CD14-positive monocyte (primary cell): ENCODE data around the gene USO1. TPM values are rescaled to one million over a fixed set of nuclear protein-coding genes. Genes with fewer than 3 reads are reported as not detected.

Experiments
- DNase-seq, 3 donors: peaks; one replicate each; pipeline ENCODE4 v3.0.0-alpha.2; 2011 to 2022
- H2AFZ ChIP-seq: 2 replicates; pipeline ENCODE4 v1.6.0; 2012; ENCODE audit warnings: mild to moderate bottlenecking, low read depth, low read length, inconsistent platforms; ENCODE audit not compliant: insufficient read depth, poor library complexity, severe bottlenecking
- H3K27ac ChIP-seq, 2 donors: 1 replicate in 1 of 2; 2 replicates in 1 of 2; pipeline ENCODE4 v1.5.1; 2012 to 2013; ENCODE audit warnings: low read length in 2 of 2, control low read depth in 1 of 2, inconsistent platforms in 1 of 2, low read depth in 1 of 2, mild to moderate bottlenecking in 1 of 2
- H3K27me3 ChIP-seq, 2 donors: one replicate each; pipeline versions ENCODE4 v1.6.0 to v1.6.1; 2011 to 2013; ENCODE audit warnings: low read length in 2 of 2; ENCODE audit not compliant: control insufficient read depth in 2 of 2, insufficient read depth in 2 of 2
- H3K36me3 ChIP-seq, 2 donors: replicated peaks in 1 of 2; 1 replicate in 1 of 2; 2 replicates in 1 of 2; pipeline versions ENCODE4 v1.5.1 to v1.6.1; 2012 to 2013; ENCODE audit warnings: low read length in 2 of 2, control low read depth in 1 of 2, inconsistent platforms in 1 of 2, mild to moderate bottlenecking in 1 of 2; ENCODE audit not compliant: insufficient read depth in 2 of 2, control insufficient read depth in 1 of 2
- H3K4me1 ChIP-seq, 2 donors: 1 replicate in 1 of 2; 2 replicates in 1 of 2; pipeline versions ENCODE4 v1.5.1 to v1.6.1; 2012 to 2013; ENCODE audit warnings: low read length in 2 of 2, control low read depth in 1 of 2, inconsistent platforms in 1 of 2, mild to moderate bottlenecking in 1 of 2, moderate library complexity in 1 of 2; ENCODE audit not compliant: insufficient read depth in 2 of 2, control insufficient read depth in 1 of 2
- H3K4me2 ChIP-seq: replicated peaks from 2 replicates; pipeline ENCODE3; 2012; ENCODE audit warnings: low read length, moderate library complexity, mild to moderate bottlenecking; ENCODE audit not compliant: poor library complexity, severe bottlenecking; ENCODE audit errors: extremely low read depth
- H3K4me3 ChIP-seq, 3 experiments: fragments of 200-600 bp in 1 of 3; sonication (generic) in 1 of 3; replicated peaks in 1 of 3; 1 replicate in 2 of 3; 2 replicates in 1 of 3; pipeline ENCODE4 v1.5.1; 2011 to 2013; ENCODE audit warnings: low read length in 3 of 3, mild to moderate bottlenecking in 3 of 3, control low read depth in 2 of 3, low read depth in 2 of 3, inconsistent platforms in 1 of 3, moderate library complexity in 1 of 3
- H3K79me2 ChIP-seq: 2 replicates; pipeline ENCODE4 v1.6.0; 2012; ENCODE audit warnings: mild to moderate bottlenecking, control low read depth, inconsistent platforms, low read length, moderate library complexity; ENCODE audit not compliant: insufficient read depth
- H3K9ac ChIP-seq: 2 replicates; pipeline ENCODE4 v1.6.0; 2017; ENCODE audit warnings: low read length, mild to moderate bottlenecking; ENCODE audit not compliant: insufficient read depth, poor library complexity, severe bottlenecking
- H3K9me3 ChIP-seq, 2 donors: replicated peaks in 1 of 2; 1 replicate in 1 of 2; 2 replicates in 1 of 2; pipeline versions ENCODE4 v1.5.1 to v1.6.1; 2012 to 2013; ENCODE audit warnings: low read length in 2 of 2, control low read depth in 1 of 2; ENCODE audit not compliant: control insufficient read depth in 1 of 2, insufficient read depth in 1 of 2
- H4K20me1 ChIP-seq: 2 replicates; pipeline ENCODE4 v1.6.0; 2012; ENCODE audit warnings: mild to moderate bottlenecking, low read length, control low read depth, moderate library complexity; ENCODE audit not compliant: insufficient read depth
- H3K27ac Mint-ChIP-seq, 7 donors: one replicate each; pipeline ENCODE4 v1.8.0; 2020; ENCODE audit warnings: mild to moderate bottlenecking in 7 of 7, mixed read lengths in 7 of 7, moderate library complexity in 6 of 7, inconsistent platforms in 2 of 7
- H3K27me3 Mint-ChIP-seq, 3 donors: one replicate each; pipeline ENCODE4 v1.8.0; 2021 to 2022; ENCODE audit warnings: low read depth in 3 of 3, mild to moderate bottlenecking in 3 of 3, mixed read lengths in 3 of 3, moderate library complexity in 3 of 3, inconsistent platforms in 1 of 3
- H3K36me3 Mint-ChIP-seq, 2 donors: one replicate each; pipeline ENCODE4 v1.8.0; 2020; ENCODE audit warnings: mixed read lengths in 2 of 2, inconsistent platforms in 1 of 2, mild to moderate bottlenecking in 1 of 2
- H3K4me1 Mint-ChIP-seq: one replicate; pipeline ENCODE4 v1.8.0; 2020; ENCODE audit warnings: mild to moderate bottlenecking, mixed read lengths
- H3K4me3 Mint-ChIP-seq, 2 donors: one replicate each; pipeline ENCODE4 v1.8.0; 2020; ENCODE audit warnings: mild to moderate bottlenecking in 2 of 2, mixed read lengths in 2 of 2, moderate library complexity in 1 of 2
- H3K9me3 Mint-ChIP-seq, 7 donors: one replicate each; pipeline ENCODE4 v1.8.0; 2020 to 2022; ENCODE audit warnings: mixed read lengths in 7 of 7, mild to moderate bottlenecking in 6 of 7, moderate library complexity in 6 of 7, inconsistent platforms in 2 of 7
- CTCF ChIP-seq: fragments of 200-600 bp; IDR thresholded peaks from one replicate; pipeline ENCODE4 v1.8.0; 2022; ENCODE audit warnings: antibody characterized with exemption, mild to moderate bottlenecking
- whole genome bisulfite sequencing: methylation state at CpG from one replicate; pipeline ENCODE4 v1.1.5; 2013; ENCODE audit warnings: missing lambda C conversion rate; ENCODE audit not compliant: insufficient coverage; 5-methylcytosine and 5-hydroxymethylcytosine counted together
- intact Hi-C, 2 donors: fragments of 100-400 bp; cut with micrococcal nuclease; formaldehyde crosslinking; loops; one replicate each; pipeline versions ENCODE4 v1.15.0 to v1.15.1; 2023
- polyA plus RNA-seq, 3 donors: library from polyadenylated mRNA; depleted of rRNA in 1 of 3; unstranded in 2 of 3; stranded (reverse) in 1 of 3; fragments of 300-500 nt in 2 of 3; fragments of >200 nt in 1 of 3; fragmentation: Illumina TruSeq in 2 of 3; gene quantifications; 1 replicate in 2 of 3; 2 replicates in 1 of 3; pipeline ENCODE4 v1.2.3, GENCODE V29; 2012 to 2021

The USO1 gene
- polyA plus RNA-seq, 3 donors = 15.4 to 26.9 (median 17.5) TPM

- H3K27ac Mint-ChIP-seq = no peak overlapping the region
Observed at GRCh38 chr4:75781305-75781704, 56.9 kb downstream of the USO1 start.

GRCh38 chr4:75786526-75786925, 62.1 kb downstream of the USO1 start:
- Histone ChIP-seq H3K9ac (no peak overlapping the region), H3K4me1 (no peaks in the 10 kb centered on the region), H3K36me3 (peaks cover 78 to 92% of the 10 kb centered on the region in 2 donors), H2AFZ (no peak overlapping the region), H3K4me2 (no peak overlapping the region), H3K79me2 (no peaks in the 10 kb centered on the region), H3K27ac (no peak overlapping the region), H3K4me3 (no peak overlapping the region), H4K20me1 (no peaks in the 10 kb centered on the region), H3K9me3 (no peaks in the 10 kb centered on the region), H3K27me3 (no peaks in the 10 kb centered on the region)
- WGBS = 100% methylated on average over 1 of the region's 1 CpG
- no peak for DNase-seq
- intact Hi-C loops = no loop called here
- H3K4me1 Mint-ChIP-seq = no peaks in the 10 kb centered on the region
- no peak overlapping the region for H3K27ac Mint-ChIP-seq
- peaks cover 63 to 81% of the 10 kb centered on the region in 2 donors for H3K36me3 Mint-ChIP-seq
- H3K9me3 Mint-ChIP-seq = no peaks in the 10 kb centered on the region
- TF ChIP-seq CTCF = no peak
- H3K27me3 Mint-ChIP-seq = peaks cover 0 to 2% (median 0%) of the 10 kb centered on the region in 3 donors
- H3K4me3 Mint-ChIP-seq = no peak overlapping the region

More at GRCh38 chr4:75781305-75781704, 56.9 kb downstream of the USO1 start:
- Mint-ChIP-seq H3K4me3 (no peak overlapping the region), H3K4me1 (no peaks in the 10 kb centered on the region), H3K36me3 (peaks cover 67 to 81% of the 10 kb centered on the region in 2 donors), H3K27me3 (no peaks in the 10 kb centered on the region), H3K9me3 (peaks cover 0 to 3% (median 0%) of the 10 kb centered on the region in 7 donors)
- Histone ChIP-seq H3K4me3 (no peak overlapping the region), H3K79me2 (no peaks in the 10 kb centered on the region), H3K27me3 (no peaks in the 10 kb centered on the region), H3K4me2 (no peak overlapping the region), H4K20me1 (no peaks in the 10 kb centered on the region), H3K4me1 (no peaks in the 10 kb centered on the region), H3K9ac (no peak overlapping the region), H3K36me3 (peaks cover 86 to 98% of the 10 kb centered on the region in 2 donors), H2AFZ (no peak overlapping the region), H3K9me3 (no peaks in the 10 kb centered on the region), H3K27ac (no peak overlapping the region)
- no peak for TF ChIP-seq CTCF
- intact Hi-C loops = no loop called here
- DNase-seq = no peak
